Ishikawa (cell line): ENCODE data around the gene PRR16.

Source experiments
- CEBPB ChIP-seq: IDR thresholded peaks from 2 replicates; pipeline ENCODE4 v1.6.1; 2012
- CREB1 ChIP-seq: IDR thresholded peaks from 2 replicates; pipeline ENCODE4 v1.6.1; 2012; ENCODE audit warnings: low read depth
- EGR1 ChIP-seq: IDR thresholded peaks from 2 replicates; pipeline ENCODE4 v1.6.1; 2012
- EP300 ChIP-seq: IDR thresholded peaks from 2 replicates; pipeline ENCODE4 v1.6.1; 2012; ENCODE audit warnings: borderline replicate concordance
- FOXM1 ChIP-seq: IDR thresholded peaks from 2 replicates; pipeline ENCODE4 v1.6.1; 2012; ENCODE audit warnings: low read depth, borderline replicate concordance
- NFIC ChIP-seq: IDR thresholded peaks from 2 replicates; pipeline ENCODE4 v1.6.1; 2012
- RAD21 ChIP-seq: IDR thresholded peaks from 2 replicates; pipeline ENCODE4 v1.6.1; 2012; ENCODE audit warnings: low read depth
- TAF1 ChIP-seq: IDR thresholded peaks from 2 replicates; pipeline ENCODE4 v1.6.1; 2012; ENCODE audit warnings: low read depth, mild to moderate bottlenecking
- TCF12 ChIP-seq: IDR thresholded peaks from 2 replicates; pipeline ENCODE4 v1.6.1; 2012; ENCODE audit warnings: low read depth
- TEAD4 ChIP-seq: IDR thresholded peaks from 2 replicates; pipeline ENCODE4 v1.6.1; 2012
- YY1 ChIP-seq: IDR thresholded peaks from 2 replicates; pipeline ENCODE4 v1.6.1; 2012; ENCODE audit warnings: low read depth
- ZBTB7A ChIP-seq: IDR thresholded peaks from 2 replicates; pipeline ENCODE4 v1.6.1; 2012; ENCODE audit warnings: low read depth
- TF ChIP-seq, protein P1 (sequence below): IDR thresholded peaks from 2 replicates; pipeline ENCODE4 v1.6.1; 2012; ENCODE audit warnings: low read depth, mild to moderate bottlenecking
- TF ChIP-seq, protein P2 (sequence below): IDR thresholded peaks from 2 replicates; pipeline ENCODE4 v1.6.1; 2012
- TF ChIP-seq, protein P3 (sequence below): IDR thresholded peaks from 2 replicates; pipeline ENCODE4 v1.6.1; 2012

PRR16 gene

DNA sequence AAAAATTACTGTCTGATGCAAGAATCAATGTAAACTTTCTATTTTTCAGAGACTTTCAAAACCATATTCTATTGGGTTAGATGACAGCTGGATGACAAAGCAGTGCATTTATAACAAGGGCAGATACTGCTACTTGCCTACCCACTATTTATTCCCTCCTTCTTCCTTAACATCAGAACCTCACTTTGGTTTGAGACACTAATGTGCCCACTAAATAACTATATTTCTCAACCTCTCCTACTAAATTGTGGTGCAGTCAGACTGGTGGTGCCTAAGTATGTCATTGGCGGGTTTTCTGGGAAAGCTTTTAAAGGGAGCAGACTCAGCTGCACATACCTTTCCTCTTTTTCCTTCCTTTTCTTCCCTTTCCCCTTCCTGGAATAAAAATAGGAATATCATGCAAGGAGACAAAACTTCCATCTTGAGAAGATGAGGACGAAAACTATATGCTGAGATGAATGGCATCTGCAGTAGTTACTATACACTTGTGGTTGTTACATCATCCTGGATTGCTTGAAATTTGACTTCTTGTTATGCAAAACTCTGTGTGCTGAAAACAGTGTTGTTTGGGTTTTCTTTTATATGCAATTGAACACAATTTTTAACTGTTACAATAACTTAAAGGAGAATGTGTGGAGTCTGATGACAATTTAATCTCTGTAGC is 43.8 kb downstream of the PRR16 start:
- no peak for TF ChIP-seq TAF1
- TF ChIP-seq, protein P1, sequence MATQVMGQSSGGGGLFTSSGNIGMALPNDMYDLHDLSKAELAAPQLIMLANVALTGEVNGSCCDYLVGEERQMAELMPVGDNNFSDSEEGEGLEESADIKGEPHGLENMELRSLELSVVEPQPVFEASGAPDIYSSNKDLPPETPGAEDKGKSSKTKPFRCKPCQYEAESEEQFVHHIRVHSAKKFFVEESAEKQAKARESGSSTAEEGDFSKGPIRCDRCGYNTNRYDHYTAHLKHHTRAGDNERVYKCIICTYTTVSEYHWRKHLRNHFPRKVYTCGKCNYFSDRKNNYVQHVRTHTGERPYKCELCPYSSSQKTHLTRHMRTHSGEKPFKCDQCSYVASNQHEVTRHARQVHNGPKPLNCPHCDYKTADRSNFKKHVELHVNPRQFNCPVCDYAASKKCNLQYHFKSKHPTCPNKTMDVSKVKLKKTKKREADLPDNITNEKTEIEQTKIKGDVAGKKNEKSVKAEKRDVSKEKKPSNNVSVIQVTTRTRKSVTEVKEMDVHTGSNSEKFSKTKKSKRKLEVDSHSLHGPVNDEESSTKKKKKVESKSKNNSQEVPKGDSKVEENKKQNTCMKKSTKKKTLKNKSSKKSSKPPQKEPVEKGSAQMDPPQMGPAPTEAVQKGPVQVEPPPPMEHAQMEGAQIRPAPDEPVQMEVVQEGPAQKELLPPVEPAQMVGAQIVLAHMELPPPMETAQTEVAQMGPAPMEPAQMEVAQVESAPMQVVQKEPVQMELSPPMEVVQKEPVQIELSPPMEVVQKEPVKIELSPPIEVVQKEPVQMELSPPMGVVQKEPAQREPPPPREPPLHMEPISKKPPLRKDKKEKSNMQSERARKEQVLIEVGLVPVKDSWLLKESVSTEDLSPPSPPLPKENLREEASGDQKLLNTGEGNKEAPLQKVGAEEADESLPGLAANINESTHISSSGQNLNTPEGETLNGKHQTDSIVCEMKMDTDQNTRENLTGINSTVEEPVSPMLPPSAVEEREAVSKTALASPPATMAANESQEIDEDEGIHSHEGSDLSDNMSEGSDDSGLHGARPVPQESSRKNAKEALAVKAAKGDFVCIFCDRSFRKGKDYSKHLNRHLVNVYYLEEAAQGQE, result no peak
- TF ChIP-seq YY1, result no peak
- TF ChIP-seq, protein P2, sequence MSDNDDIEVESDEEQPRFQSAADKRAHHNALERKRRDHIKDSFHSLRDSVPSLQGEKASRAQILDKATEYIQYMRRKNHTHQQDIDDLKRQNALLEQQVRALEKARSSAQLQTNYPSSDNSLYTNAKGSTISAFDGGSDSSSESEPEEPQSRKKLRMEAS, result no peak
- no peak for TF ChIP-seq NFIC
- no peak for TF ChIP-seq EP300
- no peak for TF ChIP-seq FOXM1
- no peak for TF ChIP-seq CEBPB
- TF ChIP-seq, protein P3, sequence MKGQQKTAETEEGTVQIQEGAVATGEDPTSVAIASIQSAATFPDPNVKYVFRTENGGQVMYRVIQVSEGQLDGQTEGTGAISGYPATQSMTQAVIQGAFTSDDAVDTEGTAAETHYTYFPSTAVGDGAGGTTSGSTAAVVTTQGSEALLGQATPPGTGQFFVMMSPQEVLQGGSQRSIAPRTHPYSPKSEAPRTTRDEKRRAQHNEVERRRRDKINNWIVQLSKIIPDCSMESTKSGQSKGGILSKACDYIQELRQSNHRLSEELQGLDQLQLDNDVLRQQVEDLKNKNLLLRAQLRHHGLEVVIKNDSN, result no peak
- no peak for TF ChIP-seq CREB1
- no peak for TF ChIP-seq ZBTB7A
- TF ChIP-seq TEAD4, result no peak
- no peak for TF ChIP-seq EGR1
- TF ChIP-seq TCF12, result no peak
- no peak for TF ChIP-seq RAD21

DNA sequence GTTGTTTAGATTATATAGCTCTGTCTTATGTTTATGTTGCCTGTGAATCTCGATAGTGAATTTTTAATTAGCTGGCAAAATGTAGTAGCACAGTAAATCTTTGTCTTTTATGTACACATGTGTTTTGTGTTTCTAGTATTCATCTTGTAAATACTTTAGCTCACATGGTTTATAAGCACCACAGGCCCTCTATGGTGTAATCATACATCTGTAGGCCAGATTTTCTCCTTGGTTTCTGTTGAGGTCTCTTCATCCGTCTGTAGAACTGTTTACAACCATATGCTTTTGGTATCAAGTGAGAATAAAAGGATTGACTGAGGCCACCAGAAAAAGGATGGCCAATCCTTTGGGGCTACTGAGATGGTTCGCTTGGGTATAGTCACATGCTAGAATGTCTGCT is 45.0 kb downstream of the PRR16 start:
- TF ChIP-seq TAF1 (no peak), TEAD4 (no peak), EGR1 (no peak), RAD21 (no peak), YY1 (no peak), TCF12 (no peak), NFIC (no peak), CEBPB (no peak)
- TF ChIP-seq, protein P1, result no peak
- TF ChIP-seq, protein P2, result no peak

DNA sequence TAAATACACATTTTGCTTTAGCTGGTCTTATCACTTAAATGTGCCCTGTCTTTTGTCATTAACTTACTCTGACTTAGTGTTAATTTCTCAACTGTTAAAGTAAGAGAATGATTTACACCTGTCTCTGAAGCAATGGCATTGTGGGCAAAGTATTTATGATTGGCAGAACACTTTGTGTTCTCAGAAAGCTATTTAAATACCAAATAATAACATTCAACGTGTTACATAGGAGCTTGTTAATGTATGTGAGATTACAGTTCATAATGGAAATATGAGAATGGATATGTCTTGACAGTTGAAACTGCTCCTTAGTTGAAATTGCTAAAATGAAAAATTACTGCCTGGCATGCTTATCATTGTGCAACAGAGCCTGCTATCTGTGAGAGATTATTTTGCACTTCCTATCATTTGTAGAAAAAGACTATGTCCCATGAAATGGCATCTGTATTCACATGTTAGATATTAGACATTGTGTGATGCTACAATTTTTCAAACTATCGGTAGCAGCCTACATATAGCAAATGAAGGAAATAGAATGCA is 46.1 kb downstream of the PRR16 start:
- no peak for TF ChIP-seq CREB1
- no peak for TF ChIP-seq TCF12
- TF ChIP-seq, protein P1, result no peak
- no peak for TF ChIP-seq TEAD4
- TF ChIP-seq, protein P2, result no peak
- TF ChIP-seq CEBPB, result no peak
- no peak for TF ChIP-seq EP300
- TF ChIP-seq FOXM1, result no peak

DNA sequence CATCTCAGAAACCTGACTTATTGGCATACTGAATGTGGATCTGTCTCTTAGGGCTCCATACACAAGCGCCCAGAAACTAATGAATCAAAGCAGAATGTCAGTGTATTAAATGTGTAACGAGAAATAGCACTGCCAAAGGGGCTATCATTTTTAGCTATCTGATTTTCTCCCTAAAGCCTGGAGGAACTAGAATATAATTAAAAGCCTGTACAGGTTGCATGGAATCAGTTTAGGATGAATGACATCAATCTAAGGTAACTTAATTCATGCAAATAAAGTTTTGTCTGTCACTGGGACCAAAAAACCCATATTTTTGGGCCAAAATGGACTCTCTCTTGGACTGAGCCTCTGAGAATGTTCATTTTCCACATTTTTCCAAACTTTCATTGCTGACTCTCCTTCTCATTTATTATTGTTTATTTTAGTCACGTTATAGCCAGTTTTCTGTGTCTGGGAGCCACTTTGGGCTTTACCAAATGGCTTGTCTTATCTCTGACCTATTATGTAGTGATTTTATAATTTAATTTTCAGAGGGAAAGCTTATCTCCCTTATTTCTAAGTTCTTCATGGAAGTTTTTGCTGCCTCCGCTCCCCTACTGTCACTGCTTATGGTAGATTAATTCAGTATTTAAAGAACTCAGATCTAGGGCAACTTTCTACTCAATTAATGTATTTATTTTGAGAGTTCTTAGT is 47.0 kb downstream of the PRR16 start:
- TF ChIP-seq TEAD4 (no peak), EP300 (no peak), CREB1 (no peak), EGR1 (no peak), TCF12 (no peak), TAF1 (no peak), ZBTB7A (no peak)
- TF ChIP-seq, protein P3, result no peak
